HG02884 (cell line): ENCODE measurements around the gene EFHC1.

ENCODE experiments used
- ATAC-seq: cut with Tn5 transposase; IDR thresholded peaks from one replicate; pipeline ENCODE4 v1.9.1; 2021; ENCODE audit warnings: mild to moderate bottlenecking, moderate library complexity; ENCODE audit not compliant: unreplicated experiment

The EFHC1 gene

DNA sequence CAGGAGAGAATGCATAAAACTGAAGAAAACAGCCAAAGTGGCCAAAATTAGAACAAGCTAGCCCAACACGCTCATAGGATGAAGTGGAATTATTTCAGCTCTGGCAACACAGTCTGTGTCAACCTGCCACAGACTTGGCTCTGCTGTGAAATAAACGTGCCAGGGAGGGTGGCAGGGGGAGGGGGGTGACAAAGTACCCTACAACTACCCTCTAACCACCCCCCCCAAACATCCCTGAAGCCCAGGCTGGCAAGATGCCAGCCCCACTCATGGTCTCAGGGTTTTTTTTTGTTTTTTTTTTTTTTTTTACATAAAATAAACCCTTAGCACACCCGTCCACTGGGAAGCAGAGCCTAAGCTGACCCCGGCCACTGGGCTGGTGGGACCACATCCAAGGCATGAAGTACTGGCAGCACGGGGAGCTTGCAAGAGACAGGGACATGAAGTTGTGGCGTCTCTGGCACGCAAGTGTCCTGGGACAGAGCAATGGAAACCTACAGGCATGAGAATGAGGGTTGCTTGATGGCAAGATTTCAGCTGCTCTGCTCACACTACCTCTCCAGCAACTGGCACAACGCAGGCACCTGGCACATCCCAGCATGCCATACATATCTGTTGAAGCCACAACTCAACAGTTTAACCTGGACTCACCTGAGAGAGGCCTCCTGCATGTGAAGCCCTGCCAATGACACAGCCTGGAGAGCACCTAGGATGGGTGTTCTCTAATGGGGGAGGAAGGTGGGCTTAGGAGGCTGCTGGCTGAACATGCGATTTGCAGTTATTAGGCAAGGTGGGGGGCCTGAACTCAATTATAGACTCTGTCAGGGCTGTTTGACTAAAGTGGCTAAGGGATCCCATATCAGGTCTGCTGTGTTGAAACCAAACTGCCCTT, 80.3 kb downstream of the EFHC1 start:
- ATAC-seq = no peak

DNA sequence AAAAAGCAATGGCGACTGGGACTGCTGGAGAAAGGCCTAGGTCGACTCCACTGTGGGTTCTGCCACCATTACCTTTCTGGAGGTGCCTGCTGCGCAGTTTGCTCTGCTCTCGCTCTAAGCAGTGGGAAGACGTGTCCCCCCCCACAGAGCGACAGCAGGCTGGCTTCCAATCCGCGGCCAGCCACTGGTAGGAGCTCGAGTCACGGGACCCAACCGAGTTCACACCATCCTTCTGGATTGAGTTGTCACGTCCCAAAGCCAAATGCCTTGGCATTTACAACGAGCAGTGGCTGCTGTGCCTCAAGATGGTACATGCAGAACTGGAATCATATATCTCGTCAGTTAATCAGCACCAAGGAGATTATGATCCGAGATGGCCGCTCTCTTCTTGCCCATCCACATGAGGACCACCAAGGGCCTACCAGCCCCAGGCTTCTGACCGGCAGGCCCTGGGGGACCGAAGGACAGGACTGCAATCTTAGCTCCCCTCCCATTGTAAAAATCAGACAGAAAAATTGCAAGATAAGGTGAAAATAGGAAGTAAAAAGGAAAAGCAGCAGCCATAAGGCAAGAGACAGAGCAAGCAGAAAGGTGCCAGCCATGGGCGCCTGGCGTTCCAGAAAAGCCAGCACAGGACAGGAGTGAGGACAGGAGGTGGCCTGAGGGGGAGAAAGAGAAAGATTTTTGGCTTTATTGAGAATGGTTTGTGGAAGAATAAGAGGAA, 82.3 kb downstream of the EFHC1 start:
- no peak for ATAC-seq

DNA sequence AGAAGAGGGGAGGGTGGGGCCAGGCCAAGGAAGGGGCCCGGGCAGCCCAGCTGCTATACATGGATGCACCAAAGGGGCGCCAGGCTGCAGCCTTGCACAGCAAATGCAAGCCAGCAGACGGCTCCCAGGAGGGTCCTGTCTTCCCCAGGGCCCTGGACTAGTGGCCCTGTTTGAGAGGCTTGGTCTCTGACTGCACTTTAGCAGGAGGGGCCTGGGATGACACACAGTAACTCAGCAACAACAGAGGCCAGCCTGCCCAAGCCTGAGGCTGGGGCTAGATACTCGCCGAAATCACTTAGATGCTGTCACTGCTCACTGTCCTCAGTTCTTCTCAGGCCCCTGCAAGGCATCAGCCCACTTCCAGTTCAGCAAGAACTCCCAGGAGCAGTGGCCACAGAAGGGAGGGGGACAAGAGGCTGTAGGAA, 83.2 kb downstream of the EFHC1 start:
- no peak for ATAC-seq

GRCh38 chr6:52503851-52504781, 84.0 kb downstream of the EFHC1 start:
- no peak for ATAC-seq

DNA sequence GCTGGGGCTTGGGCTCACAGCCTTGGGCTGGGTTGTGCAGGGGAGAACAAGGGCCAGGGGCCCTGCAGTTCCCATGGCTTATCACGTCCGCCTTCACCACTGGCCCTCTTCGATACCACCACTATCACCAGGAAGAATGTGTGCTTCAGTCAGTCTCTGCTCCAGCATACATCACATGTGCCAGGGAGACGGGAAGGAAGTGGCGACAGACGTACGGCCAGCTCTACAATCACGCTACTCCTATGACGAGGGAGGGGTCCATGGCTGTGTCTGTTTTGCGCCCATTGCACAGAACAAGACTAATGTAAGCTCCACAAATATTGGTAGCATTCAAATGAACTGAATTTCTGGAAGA, 84.6 kb downstream of the EFHC1 start:
- no peak for ATAC-seq

DNA sequence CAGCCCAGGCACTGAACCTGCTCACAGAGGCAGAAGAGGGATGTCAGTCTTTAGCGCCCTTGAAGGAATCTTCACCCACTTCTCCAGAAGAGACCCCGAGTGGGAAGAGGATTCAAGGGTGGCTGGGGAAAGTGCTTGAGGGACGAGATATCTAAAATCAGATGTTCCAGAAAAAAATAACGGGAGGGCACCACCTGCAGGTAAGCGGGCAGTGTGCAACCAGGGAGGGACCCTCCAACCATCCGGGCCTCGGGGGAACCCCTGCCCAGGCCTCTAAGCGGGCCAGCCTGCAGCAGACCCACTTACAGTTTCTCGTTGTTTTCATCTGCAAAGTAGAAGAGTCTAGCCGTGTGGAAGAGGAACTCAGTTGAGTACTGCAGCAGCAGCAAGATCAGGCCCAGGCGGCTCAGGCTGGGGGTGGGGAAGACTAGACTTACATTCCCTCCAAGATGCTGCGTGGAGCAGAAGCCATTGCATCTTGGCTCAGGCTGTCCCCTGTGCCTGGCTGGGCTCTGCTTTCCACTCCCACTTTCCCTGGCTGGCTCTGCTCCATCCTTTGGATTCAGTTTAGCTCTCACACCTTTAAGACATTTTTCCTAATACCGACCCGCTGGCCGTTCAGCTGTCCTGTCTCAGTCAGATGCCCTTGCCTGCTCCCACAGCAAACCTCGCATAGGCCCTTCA, 85.7 kb downstream of the EFHC1 start:
- ATAC-seq = no peak

- no peak for ATAC-seq
Observed at GRCh38 chr6:52506476-52506875, 86.3 kb downstream of the EFHC1 start.

GRCh38 chr6:52507557-52508260, 87.6 kb downstream of the EFHC1 start:
- no peak for ATAC-seq

DNA sequence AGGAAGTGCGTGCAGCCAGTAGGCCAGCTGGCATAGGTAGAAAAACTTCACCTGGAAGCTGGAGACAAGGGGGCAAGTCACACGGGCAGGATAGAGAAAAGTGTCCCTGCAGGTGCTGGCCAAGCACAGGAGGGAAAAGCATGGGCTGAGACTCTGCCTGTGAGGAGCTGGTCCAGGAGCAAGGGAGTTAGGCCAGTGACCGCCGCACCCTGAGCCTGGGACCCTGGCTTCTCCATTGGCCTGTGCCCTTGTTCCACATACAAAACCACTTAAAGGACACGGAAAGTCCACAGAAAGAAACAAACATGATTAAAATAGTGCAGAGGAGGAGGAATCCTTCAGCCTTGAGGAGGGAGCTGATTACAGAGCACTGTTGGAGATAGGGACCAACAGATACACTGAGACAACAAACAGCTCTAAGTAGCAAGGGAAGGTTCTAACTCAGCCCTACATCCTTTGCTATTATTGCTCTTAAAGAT, 88.2 kb downstream of the EFHC1 start:
- ATAC-seq = no peak

- no peak for ATAC-seq
Observed at GRCh38 chr6:52509281-52510212, 89.4 kb downstream of the EFHC1 start.

DNA sequence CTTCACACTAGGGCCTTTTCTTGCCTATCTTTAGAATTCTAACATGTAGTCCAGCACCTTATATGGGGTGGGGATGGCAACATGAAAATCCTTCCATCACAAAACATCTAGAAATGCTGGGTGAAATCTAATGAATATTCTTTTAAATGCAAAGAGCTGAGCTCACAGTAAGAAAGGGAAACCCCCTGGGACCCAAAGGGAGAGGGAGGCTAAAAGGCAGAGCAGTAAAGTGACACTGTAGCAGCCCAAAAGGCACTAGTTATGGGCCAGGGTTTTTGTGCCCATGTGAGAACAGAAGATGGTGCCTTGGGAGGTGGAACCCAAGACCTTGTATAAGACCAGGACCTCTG, 90.0 kb downstream of the EFHC1 start:
- ATAC-seq = no peak

DNA sequence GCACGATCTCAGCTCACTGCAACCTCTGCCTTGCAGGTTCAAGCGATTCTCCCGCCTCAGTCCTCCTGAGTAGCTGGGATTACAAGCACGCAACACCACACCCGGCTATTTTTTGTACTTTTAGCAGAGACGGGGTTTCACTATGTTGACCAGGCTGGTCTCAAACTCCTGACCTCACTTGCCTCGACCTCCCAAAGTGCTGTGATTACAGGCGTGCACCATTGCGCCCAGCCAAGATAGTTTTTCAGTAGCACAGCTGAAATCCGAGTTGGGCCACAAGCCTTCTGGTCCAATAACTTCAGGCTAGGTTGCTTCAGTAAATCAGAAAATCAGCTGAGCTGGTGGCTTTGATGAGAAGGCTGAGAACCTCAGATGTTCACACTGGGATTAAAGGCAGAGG, 91.0 kb downstream of the EFHC1 start:
- ATAC-seq = no peak

- ATAC-seq = no peak
Observed at GRCh38 chr6:52511572-52512151, 91.5 kb downstream of the EFHC1 start.

DNA sequence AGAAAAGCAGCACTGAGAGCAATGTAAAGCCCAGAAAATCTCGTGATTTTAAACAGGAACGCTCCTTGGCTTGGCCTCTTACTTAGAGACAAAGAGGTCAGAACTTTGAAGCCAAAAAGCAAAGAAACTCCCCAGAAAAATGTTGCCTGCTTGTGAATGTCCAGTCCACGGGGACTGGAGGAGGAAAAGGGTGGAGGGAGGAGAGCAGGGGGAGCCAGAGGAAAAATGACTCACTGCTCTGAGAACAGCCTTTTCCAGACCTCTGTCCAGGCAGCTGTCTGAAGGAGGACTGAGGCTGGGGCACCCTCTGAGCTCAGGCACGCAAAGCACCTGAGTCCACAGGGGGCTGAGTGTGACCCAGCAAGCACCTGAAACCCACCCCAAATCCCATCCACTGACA, 92.1 kb downstream of the EFHC1 start:
- ATAC-seq = no peak

- ATAC-seq = no peak
Observed at GRCh38 chr6:52513464-52513863, 93.3 kb downstream of the EFHC1 start.

GRCh38 chr6:52513896-52514295, 93.8 kb downstream of the EFHC1 start:
- no peak for ATAC-seq

- no peak for ATAC-seq
Observed at GRCh38 chr6:52514514-52514913, 94.4 kb downstream of the EFHC1 start.

GRCh38 chr6:52515219-52515960, 95.2 kb downstream of the EFHC1 start:
- ATAC-seq = no peak
